SK-N-SH (cell line): ENCODE measurements around the gene DENND1A. TPM values are rescaled to one million over a fixed set of nuclear protein-coding genes. Genes with fewer than 3 reads are reported as not detected.

ENCODE experiments used
- CTCF ChIA-PET: fragments of 300-600, 350-600 bp; formaldehyde crosslinking; extraction: SDS; loops from one replicate; lab custom pipeline; 2021; lab: Yijun Ruan, JAX
- POLR2A ChIA-PET: fragments of 350-600 bp; sonication (Branson Sonifier 250); formaldehyde crosslinking; extraction: SDS; loops from one replicate; lab custom pipeline; 2020; ENCODE audit warnings: antibody characterized with exemption, inconsistent platforms; lab: Yijun Ruan, JAX
- DNase-seq: peaks from one replicate; pipeline ENCODE4 v3.0.0; 2012
- H2AFZ ChIP-seq: fragments of 200-600 bp; sonication (generic); 2 replicates; pipeline ENCODE4 v1.8.1; 2016; ENCODE audit warnings: antibody characterized with exemption, mild to moderate bottlenecking, low read depth
- H3F3A ChIP-seq: fragments of 200-600 bp; sonication (generic); replicated peaks from 2 replicates; pipeline ENCODE3; 2016; ENCODE audit warnings: antibody characterized with exemption, mild to moderate bottlenecking; ENCODE audit not compliant: insufficient read depth
- H3K27ac ChIP-seq, 2 experiments: fragments of 200-500 bp in 1 of 2; fragments of 200-600 bp in 1 of 2; sonication (Bioruptor generic) in 1 of 2; sonication (generic), shearing (Covaris generic) in 1 of 2; 2 replicates each; pipeline versions ENCODE4 v1.5.1 to v1.6.1; 2014 to 2016; ENCODE audit warnings: low read depth in 2 of 2, inconsistent platforms in 1 of 2, low read length in 1 of 2, mild to moderate bottlenecking in 1 of 2, mixed read lengths in 1 of 2
- H3K27me3 ChIP-seq: fragments of 200-600 bp; sonication (generic), shearing (Covaris generic); 2 replicates; pipeline ENCODE4 v1.6.1; 2016; ENCODE audit warnings: mixed run types; ENCODE audit not compliant: insufficient read depth
- H3K36me3 ChIP-seq, 2 experiments: fragments of 200-500 bp in 1 of 2; fragments of 200-600 bp in 1 of 2; sonication (Bioruptor generic) in 1 of 2; sonication (generic) in 1 of 2; replicated peaks in 1 of 2; 2 replicates each; pipeline versions ENCODE3 to v1.5.1; 2014 to 2016; ENCODE audit warnings: low read length in 1 of 2, mild to moderate bottlenecking in 1 of 2; ENCODE audit not compliant: insufficient read depth in 2 of 2, control insufficient read depth in 1 of 2
- H3K4me1 ChIP-seq, 2 experiments: fragments of 200-500 bp in 1 of 2; fragments of 200-600 bp in 1 of 2; sonication (Bioruptor generic) in 1 of 2; sonication (generic), shearing (Covaris generic) in 1 of 2; 2 replicates each; pipeline versions ENCODE4 v1.5.1 to v1.6.1; 2014 to 2016; ENCODE audit warnings: low read depth in 1 of 2, low read length in 1 of 2, mixed run types in 1 of 2; ENCODE audit not compliant: insufficient read depth in 2 of 2, control insufficient read depth in 1 of 2
- H3K4me2 ChIP-seq: fragments of 200-600 bp; sonication (generic), shearing (Covaris generic); 2 replicates; pipeline ENCODE4 v1.6.1; 2017; ENCODE audit warnings: mixed run types
- H3K4me3 ChIP-seq, 2 experiments: fragments of 200-500 bp in 1 of 2; fragments of 200-600 bp in 1 of 2; sonication (Bioruptor generic) in 1 of 2; sonication (generic), shearing (Covaris generic) in 1 of 2; 2 replicates each; pipeline versions ENCODE4 v1.5.1 to v1.8.1; 2014 to 2016; ENCODE audit warnings: low read depth in 2 of 2, inconsistent platforms in 1 of 2, low read length in 1 of 2, mild to moderate bottlenecking in 1 of 2, mixed read lengths in 1 of 2, moderate library complexity in 1 of 2
- H3K79me2 ChIP-seq: fragments of 200-600 bp; sonication (generic); 2 replicates; pipeline ENCODE4 v1.8.1; 2017; ENCODE audit warnings: mild to moderate bottlenecking; ENCODE audit not compliant: insufficient read depth
- H3K9ac ChIP-seq: fragments of 200-600 bp; sonication (generic); 2 replicates; pipeline ENCODE4 v1.6.1; 2017; ENCODE audit warnings: mixed run types
- H3K9me2 ChIP-seq: fragments of 200-600 bp; sonication (generic); 2 replicates; pipeline ENCODE4 v1.6.1; 2017; ENCODE audit warnings: mixed run types
- H3K9me3 ChIP-seq: fragments of 200-600 bp; sonication (generic); 2 replicates; pipeline ENCODE4 v1.6.1; 2017; ENCODE audit warnings: mixed run types, mild to moderate bottlenecking, moderate library complexity
- H4K20me1 ChIP-seq: fragments of 200-600 bp; sonication (generic); 2 replicates; pipeline ENCODE4 v1.6.1; 2017; ENCODE audit warnings: mild to moderate bottlenecking, mixed run types; ENCODE audit not compliant: insufficient read depth
- CHD2 ChIP-seq: fragments of 150-350 bp; IDR thresholded peaks from 2 replicates; pipeline ENCODE4 v1.6.1; 2018; ENCODE audit warnings: low read length; ENCODE audit not compliant: partially characterized antibody
- CTCF ChIP-seq: fragments of 200-600 bp; sonication (generic); IDR thresholded peaks from 2 replicates; pipeline ENCODE4 v1.6.1; 2017; ENCODE audit warnings: antibody characterized with exemption, mild to moderate bottlenecking, moderate library complexity
- ELF1 ChIP-seq: IDR thresholded peaks from 2 replicates; pipeline ENCODE4 v1.4.0; 2012
- EZH2phosphoT487 ChIP-seq: fragments of 200-600 bp; sonication (generic); IDR thresholded peaks from 2 replicates; pipeline ENCODE4 v1.6.1; 2017; ENCODE audit warnings: low read depth, mixed run types, mild to moderate bottlenecking, antibody characterized with exemption, moderate library complexity, borderline replicate concordance
- FOXJ3 ChIP-seq: sonication (generic); formaldehyde crosslinking; IDR thresholded peaks from 2 replicates; pipeline ENCODE4 v1.5.1; 2020; ENCODE audit warnings: mild to moderate bottlenecking, missing genetic modification reagents
- GABPA ChIP-seq: IDR thresholded peaks from 2 replicates; pipeline ENCODE4 v1.4.0; 2012; ENCODE audit warnings: low read depth, mild to moderate bottlenecking
- GATA2 ChIP-seq: sonication (generic); formaldehyde crosslinking; IDR thresholded peaks from 2 replicates; pipeline ENCODE4 v1.5.0; 2020; ENCODE audit warnings: mild to moderate bottlenecking, missing genetic modification reagents
- MAX ChIP-seq: IDR thresholded peaks from 2 replicates; pipeline ENCODE4 v1.4.0; 2012; ENCODE audit warnings: low read depth
- MXI1 ChIP-seq: IDR thresholded peaks from 2 replicates; pipeline ENCODE4 v1.6.1; 2012; ENCODE audit warnings: mild to moderate bottlenecking, low read depth, low read length, improper control_type of control experiment
- NRF1 ChIP-seq: IDR thresholded peaks from 2 replicates; pipeline ENCODE4 v1.6.1; 2012; ENCODE audit warnings: low read depth, mild to moderate bottlenecking, low read length
- RAD21 ChIP-seq: IDR thresholded peaks from 2 replicates; pipeline ENCODE4 v1.6.1; 2012; ENCODE audit warnings: mild to moderate bottlenecking, low read length
- REST ChIP-seq: IDR thresholded peaks from 2 replicates; pipeline ENCODE4 v1.6.1; 2012; ENCODE audit warnings: mild to moderate bottlenecking, low read depth, low read length, moderate library complexity
- RXRA ChIP-seq: IDR thresholded peaks from 2 replicates; pipeline ENCODE4 v1.4.0; 2012; ENCODE audit warnings: low read depth, mild to moderate bottlenecking, borderline replicate concordance
- SIN3A ChIP-seq: IDR thresholded peaks from 2 replicates; pipeline ENCODE4 v1.6.1; 2012; ENCODE audit warnings: low read depth, mild to moderate bottlenecking, low read length, moderate library complexity, borderline replicate concordance
- SMC3 ChIP-seq: IDR thresholded peaks from 2 replicates; pipeline ENCODE4 v1.6.1; 2012; ENCODE audit warnings: low read depth, low read length, improper control_type of control experiment
- TCF12 ChIP-seq: IDR thresholded peaks from 2 replicates; pipeline ENCODE4 v1.4.0; 2012
- USF1 ChIP-seq: IDR thresholded peaks from 2 replicates; pipeline ENCODE4 v1.4.0; 2012; ENCODE audit warnings: low read depth, borderline replicate concordance
- USF2 ChIP-seq: fragments of 150-350 bp; IDR thresholded peaks from 2 replicates; pipeline ENCODE4 v1.6.1; 2017; ENCODE audit warnings: antibody characterized with exemption, low read length, low read depth, borderline replicate concordance
- YY1 ChIP-seq: IDR thresholded peaks from 2 replicates; pipeline ENCODE4 v1.4.0; 2012; ENCODE audit warnings: low read depth, mild to moderate bottlenecking
- ZBTB33 ChIP-seq: IDR thresholded peaks from 2 replicates; pipeline ENCODE4 v1.4.0; 2012; ENCODE audit warnings: low read depth, borderline replicate concordance
- WGBS: methylation state at CpG from one replicate; pipeline ENCODE4 v1.1.6; 2017; ENCODE audit warnings: low lambda C conversion rate; 5-methylcytosine and 5-hydroxymethylcytosine counted together
- polyA plus RNA-seq, 3 experiments: library from polyadenylated mRNA; depleted of rRNA; stranded (reverse); fragments of >200 nt; gene quantifications; 2 replicates each; pipeline ENCODE4 v1.2.3, GENCODE V29; 2012

Gene DENND1A
- polyA plus RNA-seq, 1 of the 3 experiments (the other 2 are of a cell fraction): 25.4 TPM

- H3K27ac ChIP-seq: no peak overlapping the region
- H3K27me3 ChIP-seq: no peaks in the 10 kb centered on the region
- ChIA-PET POLR2A (no interaction called here), CTCF (no interaction called here)
- no peak for DNase-seq
- no peak overlapping the region for H3K9ac ChIP-seq
- H3K4me2 ChIP-seq: no peak overlapping the region
- TF ChIP-seq ZBTB33: no peak
- no peak for TF ChIP-seq REST
- no peak for TF ChIP-seq SIN3A
- no peak for TF ChIP-seq TCF12
- no peak for TF ChIP-seq RXRA
- TF ChIP-seq CHD2: no peak
- TF ChIP-seq ELF1: no peak
- no peak for TF ChIP-seq FOXJ3 (CRISPR knock-in tag)
- TF ChIP-seq MAX: no peak
- TF ChIP-seq USF1: no peak
- no peak for TF ChIP-seq SMC3
- no peak for TF ChIP-seq EZH2phosphoT487
- no peak for TF ChIP-seq GATA2 (CRISPR knock-in tag)
- no peak for TF ChIP-seq YY1
- no peak for TF ChIP-seq CTCF
- TF ChIP-seq USF2: no peak
- TF ChIP-seq MXI1: no peak
- no peak for TF ChIP-seq GABPA
- no peak for TF ChIP-seq RAD21
- no peak for TF ChIP-seq NRF1
- no peaks in the 10 kb centered on the region for H3K9me3 ChIP-seq
- H3K4me3 ChIP-seq: no peak overlapping the region
- H4K20me1 ChIP-seq: no peaks in the 10 kb centered on the region
- H3F3A ChIP-seq: no peaks in the 10 kb centered on the region
- no peak overlapping the region for H2AFZ ChIP-seq
- H3K4me1 ChIP-seq: no peaks in the 10 kb centered on the region; a peak in 1 of 4 replicates
- H3K36me3 ChIP-seq: no peaks in the 10 kb centered on the region
- 100% methylated on average over 1 of the region's 1 CpG for WGBS
- H3K79me2 ChIP-seq: no peaks in the 10 kb centered on the region
- no peaks in the 10 kb centered on the region for H3K9me2 ChIP-seq
These were observed 443.5 kb downstream of the DENND1A start for GRCh38 chr9:123486431-123486830.
